HL-60 (cell line): Measurements from ENCODE around the gene ELMO1.

ENCODE experiments used
- DNase-seq, 2 experiments: peaks; one replicate each; pipeline ENCODE4 v3.0.0-alpha.2; 2010 to 2020; ENCODE audit warnings: low read depth in 1 of 2, low spot score in 1 of 2
- H3K27ac ChIP-seq: fragments of 250-450 bp; sonication (Bioruptor Pico); replicated peaks from 2 replicates; pipeline ENCODE4 v1.5.1; 2020; ENCODE audit warnings: mild to moderate bottlenecking, moderate library complexity
- H3K27me3 ChIP-seq: fragments of 250-450 bp; sonication (Bioruptor Pico); 2 replicates; pipeline ENCODE4 v1.5.1; 2021; ENCODE audit warnings: mild to moderate bottlenecking, moderate library complexity; ENCODE audit not compliant: insufficient read depth, poor library complexity, severe bottlenecking
- H3K4me3 ChIP-seq: replicated peaks from 2 replicates; pipeline ENCODE4 v1.5.1; 2011; ENCODE audit warnings: mild to moderate bottlenecking, control low read depth, low read length; ENCODE audit not compliant: insufficient read depth
- GABPA ChIP-seq: IDR thresholded peaks from 2 replicates; pipeline ENCODE4 v1.6.1; 2012; ENCODE audit warnings: low read depth
- POLR2AphosphoS5 ChIP-seq: IDR thresholded peaks from 2 replicates; pipeline ENCODE4 v1.6.1; 2012; ENCODE audit warnings: low read depth
- REST ChIP-seq: IDR thresholded peaks from 2 replicates; pipeline ENCODE4 v1.6.1; 2012; ENCODE audit warnings: low read depth; ENCODE audit not compliant: insufficient replicate concordance
- SPI1 ChIP-seq: IDR thresholded peaks from 2 replicates; pipeline ENCODE4 v1.6.1; 2012; ENCODE audit warnings: low read depth, mild to moderate bottlenecking, borderline replicate concordance
- TF ChIP-seq, protein P1 (sequence below): IDR thresholded peaks from one replicate; pipeline ENCODE4 v1.5.1; 2011; ENCODE audit warnings: low read length, control low read depth, inconsistent platforms; ENCODE audit not compliant: insufficient read depth

Gene ELMO1

DNA sequence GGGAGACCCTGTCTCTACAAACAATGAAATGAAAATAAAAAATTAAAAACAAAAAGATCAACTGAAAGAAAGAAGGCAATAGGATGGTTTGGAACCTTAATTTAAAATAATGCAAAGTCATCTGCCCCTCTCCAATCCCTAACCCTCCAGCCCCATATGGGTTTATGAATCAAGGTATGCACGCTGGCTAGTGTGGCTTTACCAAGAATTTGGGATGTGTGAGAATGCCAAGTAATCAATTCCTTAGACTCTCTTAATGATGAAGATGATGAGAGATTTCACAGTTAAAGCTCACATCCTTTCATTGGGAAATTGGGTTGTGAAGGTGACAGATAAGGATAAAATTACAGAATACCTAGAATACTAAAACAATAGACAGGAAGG is 577.3 kb downstream of the ELMO1 start:
- H3K27me3 ChIP-seq = no peaks in the 10 kb centered on the region
- TF ChIP-seq SPI1 (no peak), GABPA (no peak), POLR2AphosphoS5 (no peak), REST (no peak)
- TF ChIP-seq, protein P1, sequence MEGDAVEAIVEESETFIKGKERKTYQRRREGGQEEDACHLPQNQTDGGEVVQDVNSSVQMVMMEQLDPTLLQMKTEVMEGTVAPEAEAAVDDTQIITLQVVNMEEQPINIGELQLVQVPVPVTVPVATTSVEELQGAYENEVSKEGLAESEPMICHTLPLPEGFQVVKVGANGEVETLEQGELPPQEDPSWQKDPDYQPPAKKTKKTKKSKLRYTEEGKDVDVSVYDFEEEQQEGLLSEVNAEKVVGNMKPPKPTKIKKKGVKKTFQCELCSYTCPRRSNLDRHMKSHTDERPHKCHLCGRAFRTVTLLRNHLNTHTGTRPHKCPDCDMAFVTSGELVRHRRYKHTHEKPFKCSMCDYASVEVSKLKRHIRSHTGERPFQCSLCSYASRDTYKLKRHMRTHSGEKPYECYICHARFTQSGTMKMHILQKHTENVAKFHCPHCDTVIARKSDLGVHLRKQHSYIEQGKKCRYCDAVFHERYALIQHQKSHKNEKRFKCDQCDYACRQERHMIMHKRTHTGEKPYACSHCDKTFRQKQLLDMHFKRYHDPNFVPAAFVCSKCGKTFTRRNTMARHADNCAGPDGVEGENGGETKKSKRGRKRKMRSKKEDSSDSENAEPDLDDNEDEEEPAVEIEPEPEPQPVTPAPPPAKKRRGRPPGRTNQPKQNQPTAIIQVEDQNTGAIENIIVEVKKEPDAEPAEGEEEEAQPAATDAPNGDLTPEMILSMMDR = no peak
- H3K4me3 ChIP-seq = no peak overlapping the region
- no peak overlapping the region for H3K27ac ChIP-seq
- DNase-seq = no peak

DNA sequence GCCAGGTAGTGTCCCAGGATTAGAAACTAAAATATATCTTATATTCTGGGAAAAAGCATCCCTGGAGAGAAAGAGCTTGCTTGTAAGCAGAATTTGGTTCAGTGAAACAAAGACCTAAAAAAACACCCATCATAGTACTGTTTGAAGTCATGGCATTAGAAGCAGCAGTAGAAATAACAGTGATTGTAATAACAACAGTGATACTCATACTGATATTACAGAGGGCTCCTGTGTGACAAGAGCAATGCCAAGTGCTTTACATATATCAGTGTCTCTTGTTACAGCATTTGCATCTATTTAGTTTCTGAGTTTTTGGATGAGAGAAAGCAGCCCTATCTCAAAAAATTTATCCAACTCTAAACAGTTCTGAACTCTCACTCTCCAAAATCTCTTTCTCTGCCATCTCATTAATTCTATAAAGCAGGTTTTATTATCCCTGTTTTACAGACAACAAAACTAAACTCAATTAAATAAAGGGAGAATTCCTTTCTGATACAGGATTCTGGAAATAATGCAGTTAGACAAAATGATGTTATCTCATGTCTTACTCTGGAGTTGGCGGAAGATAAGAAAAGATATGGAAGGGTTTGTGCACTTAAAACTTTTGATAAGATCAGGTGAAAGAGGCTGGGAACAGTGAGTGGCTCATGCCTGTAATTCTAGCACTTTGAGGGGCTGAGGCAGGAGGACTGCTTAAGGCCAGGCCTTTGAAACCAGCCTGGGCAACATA is 577.9 kb downstream of the ELMO1 start:
- TF ChIP-seq POLR2AphosphoS5 (no peak), GABPA (no peak), SPI1 (no peak), REST (no peak)
- TF ChIP-seq, protein P1 = no peak
- DNase-seq = no peak
- Histone ChIP-seq H3K4me3 (no peak overlapping the region), H3K27ac (no peak overlapping the region), H3K27me3 (no peaks in the 10 kb centered on the region)

DNA sequence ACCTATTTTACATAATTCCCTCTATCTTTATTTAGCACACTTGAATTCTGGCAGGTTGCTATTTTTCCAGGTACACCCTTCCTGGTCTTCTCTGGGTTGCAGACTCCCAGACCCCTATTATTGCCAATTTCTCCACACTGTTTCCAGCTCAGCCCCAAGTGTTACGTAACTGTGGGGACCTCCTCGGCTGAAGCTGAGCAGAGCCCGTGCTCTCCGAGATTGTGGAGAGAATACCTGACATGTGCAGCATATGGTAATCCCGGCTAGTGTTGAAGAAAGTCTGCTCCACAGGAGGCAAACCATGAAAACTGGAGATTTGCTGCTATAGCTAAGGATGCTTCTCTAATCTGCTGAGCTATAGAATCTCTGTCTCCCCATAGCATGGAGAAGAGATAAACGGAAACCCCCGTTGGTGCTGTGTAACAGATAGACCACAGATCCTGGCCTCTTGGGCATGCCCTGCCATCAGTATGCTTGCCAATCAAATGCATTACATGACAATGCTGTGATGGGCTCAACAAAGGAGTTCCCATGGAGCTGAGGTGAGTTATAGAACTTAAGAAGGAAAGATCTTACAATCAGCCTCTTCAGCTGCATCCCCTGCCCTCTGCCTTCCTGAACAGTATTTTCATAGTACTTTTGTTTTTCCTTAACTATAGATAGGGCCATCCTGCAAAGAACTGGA is 579.8 kb downstream of the ELMO1 start:
- H3K4me3 ChIP-seq = no peak overlapping the region
- H3K27me3 ChIP-seq = no peaks in the 10 kb centered on the region
- no peak for DNase-seq
- TF ChIP-seq REST (no peak), SPI1 (no peak), POLR2AphosphoS5 (no peak)
- no peak overlapping the region for H3K27ac ChIP-seq
